HEK293 (cell line): Measurements from ENCODE around the gene HIKESHI.

Experiments used
- HOXC10 ChIP-seq: sonication (generic); formaldehyde crosslinking; IDR thresholded peaks from 2 replicates; pipeline ENCODE4 v1.8.1; 2023; ENCODE audit warnings: mild to moderate bottlenecking, missing genetic modification reagents
- ZNF274 ChIP-seq, 2 experiments: fragments of 200-500 bp in 1 of 2; fragments of 450-650 bp in 1 of 2; sonication (Bioruptor generic) in 1 of 2; formaldehyde crosslinking in 1 of 2; IDR thresholded peaks; 2 replicates each; pipeline versions ENCODE4 v1.5.1 to v1.6.1; 2014 to 2016; ENCODE audit warnings: borderline replicate concordance in 1 of 2, inconsistent platforms in 1 of 2, low read length in 1 of 2, missing biosample characterization in 1 of 2, missing genetic modification characterization in 1 of 2
- TF ChIP-seq, protein P1 (sequence below): fragments of 450-650 bp; formaldehyde crosslinking; IDR thresholded peaks from 2 replicates; pipeline ENCODE4 v1.5.1; 2016; ENCODE audit warnings: missing biosample characterization, missing genetic modification characterization
- TF ChIP-seq, protein P2 (sequence below): fragments of 450-650 bp; formaldehyde crosslinking; IDR thresholded peaks from 2 replicates; pipeline ENCODE4 v1.5.1; 2016; ENCODE audit warnings: missing biosample characterization, missing genetic modification characterization
- TF ChIP-seq, protein P3 (sequence below): fragments of 450-650 bp; formaldehyde crosslinking; IDR thresholded peaks from 2 replicates; pipeline ENCODE4 v1.5.1; 2016; ENCODE audit warnings: missing biosample characterization, missing genetic modification characterization

DNA sequence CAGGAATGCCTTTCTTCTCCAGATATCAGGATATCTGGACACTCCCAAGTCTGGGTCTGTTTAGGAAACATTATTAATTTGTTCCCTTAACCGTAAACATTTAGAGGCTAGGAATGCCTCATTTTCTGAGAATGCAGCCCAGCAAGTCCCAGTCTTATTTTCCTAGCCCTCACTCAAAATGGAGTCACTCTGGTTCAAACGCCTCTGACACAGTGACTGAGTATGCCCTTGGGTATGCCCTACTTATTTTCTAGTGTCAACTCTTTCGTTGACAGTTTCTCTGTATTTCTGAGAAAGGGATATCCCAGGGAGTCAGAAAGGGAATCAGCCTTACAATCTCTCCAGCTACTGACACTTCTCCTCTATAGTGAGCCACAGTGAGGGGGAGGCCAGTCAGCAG lies 56.7 kb downstream of the HIKESHI start:
- TF ChIP-seq, protein P1, sequence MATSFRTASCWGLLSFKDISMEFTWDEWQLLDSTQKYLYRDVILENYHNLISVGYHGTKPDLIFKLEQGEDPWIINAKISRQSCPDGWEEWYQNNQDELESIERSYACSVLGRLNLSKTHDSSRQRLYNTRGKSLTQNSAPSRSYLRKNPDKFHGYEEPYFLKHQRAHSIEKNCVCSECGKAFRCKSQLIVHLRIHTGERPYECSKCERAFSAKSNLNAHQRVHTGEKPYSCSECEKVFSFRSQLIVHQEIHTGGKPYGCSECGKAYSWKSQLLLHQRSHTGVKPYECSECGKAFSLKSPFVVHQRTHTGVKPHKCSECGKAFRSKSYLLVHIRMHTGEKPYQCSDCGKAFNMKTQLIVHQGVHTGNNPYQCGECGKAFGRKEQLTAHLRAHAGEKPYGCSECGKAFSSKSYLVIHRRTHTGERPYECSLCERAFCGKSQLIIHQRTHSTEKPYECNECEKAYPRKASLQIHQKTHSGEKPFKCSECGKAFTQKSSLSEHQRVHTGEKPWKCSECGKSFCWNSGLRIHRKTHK: no peak
- TF ChIP-seq, protein P2, sequence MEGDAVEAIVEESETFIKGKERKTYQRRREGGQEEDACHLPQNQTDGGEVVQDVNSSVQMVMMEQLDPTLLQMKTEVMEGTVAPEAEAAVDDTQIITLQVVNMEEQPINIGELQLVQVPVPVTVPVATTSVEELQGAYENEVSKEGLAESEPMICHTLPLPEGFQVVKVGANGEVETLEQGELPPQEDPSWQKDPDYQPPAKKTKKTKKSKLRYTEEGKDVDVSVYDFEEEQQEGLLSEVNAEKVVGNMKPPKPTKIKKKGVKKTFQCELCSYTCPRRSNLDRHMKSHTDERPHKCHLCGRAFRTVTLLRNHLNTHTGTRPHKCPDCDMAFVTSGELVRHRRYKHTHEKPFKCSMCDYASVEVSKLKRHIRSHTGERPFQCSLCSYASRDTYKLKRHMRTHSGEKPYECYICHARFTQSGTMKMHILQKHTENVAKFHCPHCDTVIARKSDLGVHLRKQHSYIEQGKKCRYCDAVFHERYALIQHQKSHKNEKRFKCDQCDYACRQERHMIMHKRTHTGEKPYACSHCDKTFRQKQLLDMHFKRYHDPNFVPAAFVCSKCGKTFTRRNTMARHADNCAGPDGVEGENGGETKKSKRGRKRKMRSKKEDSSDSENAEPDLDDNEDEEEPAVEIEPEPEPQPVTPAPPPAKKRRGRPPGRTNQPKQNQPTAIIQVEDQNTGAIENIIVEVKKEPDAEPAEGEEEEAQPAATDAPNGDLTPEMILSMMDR (tag by site-specific recombination): no peak
- TF ChIP-seq HOXC10 (no peak), ZNF274 (IDR thresholded peaks at IDR 0.05; ENCODE audit: low read length) (no peak), ZNF274 (tag by site-specific recombination; IDR thresholded peaks at IDR 0.05; ENCODE audit: borderline replicate concordance) (no peak)
- TF ChIP-seq, protein P3, sequence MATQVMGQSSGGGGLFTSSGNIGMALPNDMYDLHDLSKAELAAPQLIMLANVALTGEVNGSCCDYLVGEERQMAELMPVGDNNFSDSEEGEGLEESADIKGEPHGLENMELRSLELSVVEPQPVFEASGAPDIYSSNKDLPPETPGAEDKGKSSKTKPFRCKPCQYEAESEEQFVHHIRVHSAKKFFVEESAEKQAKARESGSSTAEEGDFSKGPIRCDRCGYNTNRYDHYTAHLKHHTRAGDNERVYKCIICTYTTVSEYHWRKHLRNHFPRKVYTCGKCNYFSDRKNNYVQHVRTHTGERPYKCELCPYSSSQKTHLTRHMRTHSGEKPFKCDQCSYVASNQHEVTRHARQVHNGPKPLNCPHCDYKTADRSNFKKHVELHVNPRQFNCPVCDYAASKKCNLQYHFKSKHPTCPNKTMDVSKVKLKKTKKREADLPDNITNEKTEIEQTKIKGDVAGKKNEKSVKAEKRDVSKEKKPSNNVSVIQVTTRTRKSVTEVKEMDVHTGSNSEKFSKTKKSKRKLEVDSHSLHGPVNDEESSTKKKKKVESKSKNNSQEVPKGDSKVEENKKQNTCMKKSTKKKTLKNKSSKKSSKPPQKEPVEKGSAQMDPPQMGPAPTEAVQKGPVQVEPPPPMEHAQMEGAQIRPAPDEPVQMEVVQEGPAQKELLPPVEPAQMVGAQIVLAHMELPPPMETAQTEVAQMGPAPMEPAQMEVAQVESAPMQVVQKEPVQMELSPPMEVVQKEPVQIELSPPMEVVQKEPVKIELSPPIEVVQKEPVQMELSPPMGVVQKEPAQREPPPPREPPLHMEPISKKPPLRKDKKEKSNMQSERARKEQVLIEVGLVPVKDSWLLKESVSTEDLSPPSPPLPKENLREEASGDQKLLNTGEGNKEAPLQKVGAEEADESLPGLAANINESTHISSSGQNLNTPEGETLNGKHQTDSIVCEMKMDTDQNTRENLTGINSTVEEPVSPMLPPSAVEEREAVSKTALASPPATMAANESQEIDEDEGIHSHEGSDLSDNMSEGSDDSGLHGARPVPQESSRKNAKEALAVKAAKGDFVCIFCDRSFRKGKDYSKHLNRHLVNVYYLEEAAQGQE (tag by site-specific recombination): no peak
